Smooth muscle cell (in vitro differentiated cells): ENCODE results near the gene NLRC3. TPM values are rescaled to one million over a fixed set of nuclear protein-coding genes. Genes with fewer than 3 reads are reported as not detected.

Source experiments
- DNase-seq: peaks from one replicate; lab custom pipeline; 2025; ENCODE audit not compliant: unreplicated experiment; lab: John Stamatoyannopoulos, UW
- H2AFZ ChIP-seq: fragments of 200-600 bp; sonication (generic); 2 replicates; pipeline ENCODE4 v1.6.0; 2016; ENCODE audit warnings: antibody characterized with exemption, low read depth, mild to moderate bottlenecking
- H3F3A ChIP-seq: fragments of 200-600 bp; sonication (generic); 2 replicates; pipeline ENCODE4 v1.6.0; 2017; ENCODE audit warnings: antibody characterized with exemption, low read depth
- H3K27ac ChIP-seq: fragments of 200-600 bp; sonication (generic); 2 replicates; pipeline ENCODE4 v1.5.1; 2016; ENCODE audit warnings: low read depth, mild to moderate bottlenecking
- H3K27me3 ChIP-seq: fragments of 200-600 bp; sonication (generic); 2 replicates; pipeline ENCODE4 v1.6.1; 2016; ENCODE audit warnings: low read depth, mild to moderate bottlenecking
- H3K36me3 ChIP-seq: fragments of 200-600 bp; sonication (generic); 2 replicates; pipeline ENCODE4 v1.5.1; 2016; ENCODE audit warnings: low read depth
- H3K4me1 ChIP-seq: fragments of 200-600 bp; sonication (generic); 2 replicates; pipeline ENCODE4 v1.5.1; 2016; ENCODE audit warnings: low read depth
- H3K4me2 ChIP-seq: fragments of 200-600 bp; sonication (generic); 2 replicates; pipeline ENCODE4 v1.6.0; 2016; ENCODE audit warnings: mild to moderate bottlenecking
- H3K4me3 ChIP-seq: fragments of 200-600 bp; sonication (generic); 2 replicates; pipeline ENCODE4 v1.5.1; 2016; ENCODE audit warnings: mild to moderate bottlenecking
- H3K79me2 ChIP-seq: fragments of 200-600 bp; sonication (generic); 2 replicates; pipeline ENCODE4 v1.6.0; 2016; ENCODE audit warnings: low read depth, mild to moderate bottlenecking
- H3K9ac ChIP-seq: fragments of 200-600 bp; sonication (generic); 2 replicates; pipeline ENCODE4 v1.6.0; 2016; ENCODE audit warnings: low read depth
- H3K9me3 ChIP-seq: fragments of 200-600 bp; sonication (generic); replicated peaks from 2 replicates; pipeline ENCODE4 v1.5.1; 2016; ENCODE audit warnings: low read depth
- H4K20me1 ChIP-seq: fragments of 200-600 bp; sonication (generic); 2 replicates; pipeline ENCODE4 v1.6.0; 2016; ENCODE audit warnings: low read depth
- CTCF ChIP-seq: fragments of 200-600 bp; sonication (generic); IDR thresholded peaks from 2 replicates; pipeline ENCODE4 v1.5.1; 2017; ENCODE audit warnings: borderline replicate concordance, mild to moderate bottlenecking, antibody characterized with exemption; ENCODE audit not compliant: insufficient read depth, poor library complexity, severe bottlenecking
- WGBS: methylation state at CpG from one replicate; pipeline ENCODE4 v1.1.7; 2016; ENCODE audit warnings: low lambda C conversion rate; 5-methylcytosine and 5-hydroxymethylcytosine counted together
- polyA plus RNA-seq: library from polyadenylated mRNA; unstranded; fragments of >200 nt; fragmentation: Nextera tagmentation; extraction: Ambion mirVana; gene quantifications from 2 replicates; pipeline ENCODE4 v1.2.1, GENCODE V29; 2016
- total RNA-seq: library from RNA; depleted of rRNA; stranded (reverse); fragments of >200 nt; gene quantifications from 2 replicates; pipeline ENCODE4 v1.2.3, GENCODE V29; 2014

The NLRC3 gene
- total and polyA plus RNA-seq, 2 experiments from 2014 or later: 0.02 TPM; not detected in 1

DNA sequence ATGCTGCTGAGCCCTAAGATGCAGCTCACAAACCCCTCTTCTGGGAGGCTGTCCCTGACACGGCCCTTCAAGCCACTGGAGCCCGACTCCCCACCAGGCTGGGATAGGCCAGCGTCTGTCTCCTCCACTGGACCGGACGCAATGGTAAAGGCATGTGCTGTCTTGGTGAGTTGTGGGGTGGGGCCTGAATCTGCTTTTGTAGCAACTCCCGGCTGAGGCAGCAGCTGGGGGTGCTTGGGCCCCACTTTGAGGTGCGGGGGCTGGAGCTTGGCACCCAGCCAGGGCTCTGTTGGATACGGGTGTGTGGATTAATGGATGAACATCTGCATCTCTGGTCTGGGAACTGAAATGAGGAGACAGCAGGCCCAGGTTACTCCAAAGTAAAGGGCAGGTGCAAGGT lies 3.5 kb upstream of the NLRC3 start:
- TF ChIP-seq CTCF: no peak
- H3K79me2 ChIP-seq: no peaks in the 10 kb centered on the region
- H3K4me3 ChIP-seq: no peak overlapping the region
- DNase-seq: no peak
- H3K9me3 ChIP-seq: no peaks in the 10 kb centered on the region
- no peak overlapping the region for H3K9ac ChIP-seq
- H3K27me3 ChIP-seq: no peaks in the 10 kb centered on the region
- WGBS: 72% methylated on average over 8 of the region's 8 CpGs
- no peaks in the 10 kb centered on the region for H3F3A ChIP-seq
- no peak overlapping the region for H3K4me2 ChIP-seq
- H4K20me1 ChIP-seq: no peaks in the 10 kb centered on the region
- H2AFZ ChIP-seq: no peak overlapping the region
- no peak overlapping the region for H3K27ac ChIP-seq
- H3K36me3 ChIP-seq: no peaks in the 10 kb centered on the region
- no peaks in the 10 kb centered on the region for H3K4me1 ChIP-seq

GRCh38 chr16:3580251-3580651 lies 3.0 kb upstream of the NLRC3 start:
- Histone ChIP-seq H3K4me2 (no peak overlapping the region), H3K79me2 (no peaks in the 10 kb centered on the region), H4K20me1 (no peaks in the 10 kb centered on the region), H3K27ac (no peak overlapping the region), H3K4me1 (no peaks in the 10 kb centered on the region), H3K36me3 (no peaks in the 10 kb centered on the region), H2AFZ (no peak overlapping the region), H3K4me3 (no peak overlapping the region), H3F3A (no peaks in the 10 kb centered on the region), H3K27me3 (no peaks in the 10 kb centered on the region), H3K9me3 (no peaks in the 10 kb centered on the region), H3K9ac (no peak overlapping the region)
- no peak for TF ChIP-seq CTCF
- WGBS: 74% methylated on average over 11 of the region's 11 CpGs
- no peak for DNase-seq

GRCh38 chr16:3579776-3580175 lies 2.6 kb upstream of the NLRC3 start:
- Histone ChIP-seq H3K9ac (no peak overlapping the region), H3K36me3 (no peaks in the 10 kb centered on the region), H3K27me3 (no peaks in the 10 kb centered on the region), H3K4me3 (no peak overlapping the region), H3K27ac (no peak overlapping the region), H4K20me1 (no peaks in the 10 kb centered on the region), H3K9me3 (no peaks in the 10 kb centered on the region), H3K79me2 (no peaks in the 10 kb centered on the region), H3K4me2 (no peak overlapping the region), H2AFZ (no peak overlapping the region), H3K4me1 (no peaks in the 10 kb centered on the region), H3F3A (no peaks in the 10 kb centered on the region)
- WGBS: 95% methylated on average over 7 of the region's 7 CpGs
- no peak for TF ChIP-seq CTCF
- DNase-seq: no peak

DNA sequence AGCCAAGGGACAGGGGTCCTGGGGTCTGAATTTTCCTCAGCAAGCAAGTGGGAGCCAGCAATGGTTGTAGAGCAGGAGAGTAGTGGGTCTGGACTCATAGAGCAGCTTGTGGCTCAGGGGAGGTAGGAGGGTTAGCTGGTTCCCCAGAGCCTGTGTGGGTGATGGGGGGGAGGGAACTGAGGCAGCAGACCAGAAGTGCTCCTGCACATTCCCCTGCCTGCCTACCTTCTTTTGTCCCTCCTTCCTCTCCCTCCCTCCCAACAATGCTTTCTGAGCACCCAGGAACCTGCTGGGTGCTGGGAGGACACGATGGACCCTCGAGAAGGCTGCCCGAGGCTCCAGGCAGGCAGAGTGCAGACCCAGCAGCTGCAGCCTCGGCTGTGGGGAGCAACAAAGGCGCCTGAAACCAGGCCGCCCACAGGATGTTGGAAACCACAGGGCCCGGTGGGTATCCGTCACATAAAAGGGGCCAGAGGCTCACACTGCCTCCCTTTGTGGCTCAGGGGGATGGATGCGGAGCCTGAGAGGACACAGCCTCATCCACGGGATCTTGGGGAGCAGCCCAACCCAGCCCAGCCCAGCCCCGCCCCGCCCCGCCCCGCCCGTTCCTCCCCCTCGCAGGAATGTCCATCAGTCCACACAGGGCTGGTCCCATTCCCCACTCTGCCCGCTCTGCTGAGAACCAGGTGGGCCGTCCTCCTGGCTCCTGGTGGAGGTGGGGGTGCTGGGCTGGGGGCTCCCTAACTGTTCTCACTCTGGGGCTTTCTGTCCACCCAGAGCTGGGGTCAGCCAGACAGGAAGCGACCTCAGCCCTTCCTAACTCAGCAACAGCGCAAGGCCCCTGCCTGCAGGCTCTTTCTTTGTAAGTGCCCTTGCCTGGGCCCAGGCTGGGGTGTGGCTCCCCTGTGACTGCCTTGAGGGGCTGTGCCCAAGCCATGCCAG lies 1.7 kb upstream of the NLRC3 start:
- 66% methylated on average over 18 of the region's 20 CpGs for WGBS
- H3K4me3 ChIP-seq: no peak overlapping the region
- no peak overlapping the region for H3K4me2 ChIP-seq
- no peak for DNase-seq
- H2AFZ ChIP-seq: no peak overlapping the region
- no peaks in the 10 kb centered on the region for H3K9me3 ChIP-seq
- H3K36me3 ChIP-seq: no peaks in the 10 kb centered on the region
- no peaks in the 10 kb centered on the region for H3K79me2 ChIP-seq
- H4K20me1 ChIP-seq: no peaks in the 10 kb centered on the region
- H3K27me3 ChIP-seq: no peaks in the 10 kb centered on the region
- no peaks in the 10 kb centered on the region for H3K4me1 ChIP-seq
- H3K9ac ChIP-seq: no peak overlapping the region
- no peak for TF ChIP-seq CTCF
- H3K27ac ChIP-seq: no peak overlapping the region
- H3F3A ChIP-seq: no peaks in the 10 kb centered on the region
